IPS-NIHi7 (cell line): ENCODE data around the gene LRRC75B.
"Not testable (repeated sequence)": the region's sequence is repeated elsewhere in the genome, so short reads cannot be mapped to it uniquely, and the experiment has no call there.

Experiments used
- DNase-seq: peaks from one replicate; pipeline ENCODE4 v3.0.0; 2012; ENCODE audit warnings: mixed read lengths; ENCODE audit errors: extremely low spot score

The LRRC75B gene, protein sequence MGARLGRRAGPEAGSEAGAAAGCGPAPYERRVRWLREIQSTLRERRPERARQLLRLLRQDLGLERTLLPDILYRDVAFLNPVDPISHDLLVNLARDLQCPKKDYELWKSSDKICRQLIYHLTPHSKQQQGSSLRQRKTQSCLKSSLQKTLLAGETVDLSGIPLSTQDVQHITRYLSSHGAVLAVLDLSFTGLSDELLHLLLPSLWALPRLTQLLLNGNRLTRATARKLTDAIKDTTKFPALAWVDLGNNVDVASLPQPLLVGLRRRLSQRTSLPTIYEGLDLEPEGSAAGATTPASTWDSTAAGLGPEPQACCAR

GRCh38 chr22:24592851-24593558, at the start of gene LRRC75B:
Gene LRRC75B, minus strand, starts transcription at chr22:24593073. Its CDS starts 34 bp downstream, at chr22:24593039.
- DNase-seq = peak; percentile 98

DNA sequence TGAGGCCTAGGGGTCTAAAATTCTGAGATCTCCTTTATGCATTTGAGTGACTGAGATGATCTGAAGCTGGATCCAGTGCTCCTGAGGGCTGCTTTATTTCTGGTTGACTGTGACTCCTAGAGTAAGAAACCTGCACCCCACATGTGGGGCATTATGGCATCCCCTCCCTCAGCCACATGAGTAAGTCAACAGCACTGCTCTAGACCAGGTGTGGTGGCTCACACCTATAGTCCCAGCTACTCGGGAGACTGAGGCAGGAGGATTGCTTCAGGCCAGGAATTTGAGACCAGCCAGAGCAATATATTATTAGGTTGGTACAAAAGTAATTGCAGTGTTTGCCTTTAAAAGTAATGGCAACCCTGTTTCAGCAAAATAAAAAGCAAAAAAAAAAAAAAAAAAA, 49.4 kb upstream of the LRRC75B start:
- not testable (repeated sequence) for DNase-seq

DNA sequence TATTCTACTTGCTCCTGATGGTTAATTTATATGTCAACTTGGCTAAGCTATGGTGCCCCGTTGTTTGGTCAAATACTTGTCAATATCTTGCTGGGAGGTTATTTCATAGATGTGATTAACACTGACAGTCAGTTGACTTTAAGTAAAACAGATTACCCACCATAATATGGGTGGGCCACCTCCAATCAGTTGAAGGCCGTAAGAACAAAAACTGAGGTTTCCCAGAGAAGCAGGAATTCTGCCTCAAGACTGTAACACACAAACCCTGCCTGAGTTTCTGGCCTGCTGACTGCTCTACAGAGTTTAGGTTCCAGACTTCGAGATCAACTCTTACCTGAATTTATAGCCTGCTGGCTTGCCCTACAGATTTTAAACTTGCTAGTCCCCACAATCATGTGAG, 43.6 kb upstream of the LRRC75B start:
- DNase-seq = not testable (repeated sequence)

DNA sequence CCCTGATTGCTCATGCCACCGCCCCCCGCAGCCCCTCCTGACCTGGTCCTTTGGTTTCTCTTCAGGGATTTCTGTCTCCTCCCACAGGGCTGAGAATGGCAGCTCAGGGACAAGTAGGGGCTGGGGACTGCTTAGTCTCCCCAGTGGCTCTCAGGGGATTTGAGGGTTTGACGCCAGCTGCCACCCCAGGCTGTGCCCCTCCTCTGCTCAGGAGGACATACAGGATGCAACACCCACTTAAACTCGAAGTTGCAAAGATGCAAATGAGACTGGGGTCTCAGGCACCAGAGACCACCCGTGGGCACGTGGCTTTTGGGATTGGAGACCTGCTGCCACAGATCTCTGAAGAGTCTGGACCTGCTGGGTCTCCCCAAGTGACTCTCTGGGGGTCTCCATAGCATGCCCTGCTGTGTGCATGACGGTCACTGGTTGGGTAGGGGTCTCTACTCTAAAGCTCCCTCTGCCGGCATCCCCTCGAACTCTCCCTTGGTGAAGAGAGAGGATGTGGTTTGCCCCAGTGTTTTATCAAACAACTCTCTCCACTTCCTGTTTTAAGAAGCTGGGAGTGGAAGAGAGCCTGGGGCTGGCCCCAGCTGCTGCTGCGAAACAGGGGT, 42.0 kb upstream of the LRRC75B start:
- not testable (repeated sequence) for DNase-seq

DNA sequence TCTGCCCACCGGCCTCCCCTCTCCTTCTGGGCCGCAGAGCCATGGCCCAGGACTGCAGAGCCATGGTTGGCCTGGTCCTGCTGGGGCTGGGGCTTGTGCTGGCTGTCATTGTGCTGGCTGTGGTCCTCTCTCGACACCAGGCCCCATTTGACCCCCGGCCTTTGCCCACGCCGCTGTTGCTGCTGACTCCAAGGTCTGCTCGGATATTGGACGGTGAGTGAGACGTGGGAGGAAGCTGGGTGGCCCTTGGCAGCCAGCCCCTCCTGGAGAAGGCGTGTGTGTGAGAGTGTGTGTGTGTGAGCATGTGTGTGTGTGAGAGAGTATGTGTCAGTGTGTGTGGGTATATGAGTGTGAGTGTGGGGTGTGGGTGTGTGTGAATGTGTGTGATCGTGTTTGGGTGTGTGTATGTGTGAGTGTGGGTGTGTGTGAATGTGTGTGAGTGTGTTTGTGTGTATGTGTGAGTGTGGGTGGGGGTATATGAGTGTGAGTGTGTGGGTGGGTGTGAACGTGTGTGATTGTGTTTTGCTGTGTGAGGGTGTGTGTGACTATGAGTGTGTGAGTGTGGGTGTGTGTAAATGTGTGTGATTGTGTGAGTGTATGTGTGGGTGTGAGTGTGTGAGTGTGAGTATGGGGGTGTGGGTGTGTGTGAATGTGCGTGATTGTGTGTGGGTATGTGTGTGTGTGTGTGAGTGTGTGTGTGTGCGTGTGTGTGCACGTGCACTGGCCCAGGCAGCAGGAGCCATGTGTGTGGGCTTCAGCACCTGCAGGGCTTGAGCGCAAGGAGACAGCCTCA, 40.6 kb upstream of the LRRC75B start:
- not testable (repeated sequence) for DNase-seq

GRCh38 chr22:24632642-24633041, 39.8 kb upstream of the LRRC75B start:
- DNase-seq = not testable (repeated sequence)

DNA sequence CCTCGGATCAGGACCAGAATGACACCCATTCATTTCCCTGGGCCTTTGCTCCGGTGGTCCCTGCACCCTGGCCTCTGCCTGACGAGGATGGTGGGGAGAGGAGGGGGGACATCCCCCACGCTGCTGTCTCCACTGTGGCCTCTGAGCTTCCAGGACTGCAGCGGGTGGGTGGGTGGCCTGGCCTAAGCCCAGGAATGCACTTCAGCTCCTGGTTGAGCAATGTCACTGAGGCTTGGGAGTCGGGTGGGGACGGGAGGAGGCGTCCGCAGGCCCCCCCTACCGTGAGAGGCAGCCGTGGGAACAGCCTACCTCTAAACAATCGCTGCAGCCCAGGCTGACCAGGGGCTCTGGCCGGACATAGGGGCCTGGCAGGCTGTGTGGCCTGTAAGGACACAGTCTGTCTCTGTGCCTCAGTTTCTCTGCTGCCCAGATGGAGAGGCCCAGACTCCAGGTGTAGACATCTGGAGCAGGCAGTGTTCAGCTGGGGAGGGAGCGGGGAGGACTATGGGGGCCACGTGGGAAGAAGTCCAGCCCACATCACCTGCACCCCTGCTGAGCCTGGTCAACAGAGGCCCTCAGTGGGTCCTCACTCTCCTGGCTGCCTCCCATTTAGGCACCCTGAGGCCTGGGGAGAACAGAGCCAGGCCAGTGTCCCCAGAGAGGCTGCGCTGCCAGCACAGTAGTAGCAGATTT, 38.7 kb upstream of the LRRC75B start:
- peak; percentile 2 for DNase-seq

DNA sequence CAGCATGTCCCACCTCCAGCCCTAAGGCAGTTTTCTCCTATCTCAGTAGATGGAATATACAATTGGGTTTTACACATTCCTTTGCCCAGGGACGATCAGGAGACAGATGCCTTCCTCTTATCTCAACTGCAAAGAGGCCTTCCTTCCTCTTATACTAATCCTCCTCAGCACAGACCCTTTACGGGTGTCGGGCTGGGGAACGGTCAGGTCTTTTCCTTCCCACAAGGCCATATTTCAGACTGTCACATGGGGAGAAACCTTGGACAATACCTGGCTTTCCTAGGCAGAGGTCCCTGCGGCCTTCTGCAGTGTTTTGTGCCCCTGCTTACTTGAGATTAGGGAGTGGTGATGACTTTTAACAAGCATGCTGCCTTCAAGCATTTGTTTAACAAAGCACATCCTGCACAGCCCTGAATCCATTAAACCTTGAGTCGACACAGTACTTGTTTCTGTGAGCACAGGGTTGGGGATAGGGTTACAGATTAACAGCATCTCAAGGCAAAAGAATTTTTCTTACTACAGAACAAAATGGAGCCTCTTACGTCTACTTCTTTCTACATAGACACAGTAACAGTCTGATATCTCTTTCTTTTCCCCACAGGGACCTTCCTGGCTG, 38.0 kb upstream of the LRRC75B start:
- DNase-seq = not testable (repeated sequence)

- DNase-seq = not testable (repeated sequence)
These were observed 36.2 kb upstream of the LRRC75B start for GRCh38 chr22:24629069-24629468.

DNA sequence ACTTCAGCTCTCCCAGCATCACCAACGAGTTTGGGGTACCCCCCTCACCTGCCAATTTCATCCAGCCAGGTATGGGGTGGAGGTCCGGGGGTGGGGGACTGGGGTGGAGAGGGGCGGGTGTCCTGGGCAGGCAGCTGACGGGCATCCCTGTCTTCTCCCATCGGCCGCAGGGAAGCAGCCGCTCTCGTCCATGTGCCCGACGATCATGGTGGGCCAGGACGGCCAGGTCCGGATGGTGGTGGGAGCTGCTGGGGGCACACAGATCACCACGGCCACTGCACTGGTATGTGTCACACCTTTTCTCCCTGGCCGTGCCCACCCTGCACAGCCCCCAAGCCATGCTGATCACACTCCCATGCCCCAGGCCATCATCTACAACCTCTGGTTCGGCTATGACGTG, 35.0 kb upstream of the LRRC75B start:
- DNase-seq = not testable (repeated sequence)

- not testable (repeated sequence) for DNase-seq
These were observed 29.7 kb upstream of the LRRC75B start for GRCh38 chr22:24622596-24622995.

DNA sequence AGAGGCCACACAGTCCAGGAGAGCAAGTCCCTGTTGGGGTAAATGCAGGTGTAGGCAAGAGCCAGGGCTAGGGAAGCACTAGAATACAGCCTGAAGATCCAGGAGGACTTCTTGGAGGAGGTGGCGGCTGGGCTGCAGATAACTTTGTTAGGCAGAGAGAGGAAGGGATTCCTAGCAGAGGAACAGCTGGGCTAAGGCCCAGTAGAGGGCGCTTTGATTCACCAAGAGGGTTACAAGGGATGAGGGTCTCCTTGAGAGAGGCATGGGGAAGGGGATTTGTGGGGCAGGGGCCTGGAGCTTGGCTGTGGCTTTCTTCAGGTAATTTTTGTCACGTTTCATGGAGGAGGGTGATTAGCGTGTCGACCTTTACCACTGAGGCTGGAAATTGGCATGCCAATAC, 28.4 kb upstream of the LRRC75B start:
- not testable (repeated sequence) for DNase-seq

- not testable (repeated sequence) for DNase-seq
These were observed 21.9 kb upstream of the LRRC75B start for GRCh38 chr22:24614794-24615193.

GRCh38 chr22:24609888-24610287, 17.0 kb upstream of the LRRC75B start:
- not testable (repeated sequence) for DNase-seq

DNA sequence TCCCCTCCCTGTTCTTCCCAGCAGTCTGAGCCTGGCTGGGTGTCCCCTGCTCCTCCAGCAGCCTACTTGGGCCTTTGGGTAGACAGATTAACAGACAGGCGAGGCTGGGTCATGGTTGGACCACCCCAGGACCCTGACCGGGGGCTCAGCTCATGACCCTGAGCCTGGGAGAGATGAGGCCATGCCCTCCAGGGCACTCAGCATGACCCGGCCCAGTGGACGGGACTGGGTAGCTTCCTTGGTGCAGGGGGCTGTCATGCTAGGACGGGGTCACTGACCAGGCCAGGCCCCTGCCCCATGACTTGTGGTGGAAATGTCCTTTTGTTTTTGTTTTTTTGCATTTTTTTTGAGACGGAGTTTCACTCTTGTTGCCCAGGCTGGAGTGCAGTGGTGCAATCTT, 15.5 kb upstream of the LRRC75B start:
- not testable (repeated sequence) for DNase-seq

DNA sequence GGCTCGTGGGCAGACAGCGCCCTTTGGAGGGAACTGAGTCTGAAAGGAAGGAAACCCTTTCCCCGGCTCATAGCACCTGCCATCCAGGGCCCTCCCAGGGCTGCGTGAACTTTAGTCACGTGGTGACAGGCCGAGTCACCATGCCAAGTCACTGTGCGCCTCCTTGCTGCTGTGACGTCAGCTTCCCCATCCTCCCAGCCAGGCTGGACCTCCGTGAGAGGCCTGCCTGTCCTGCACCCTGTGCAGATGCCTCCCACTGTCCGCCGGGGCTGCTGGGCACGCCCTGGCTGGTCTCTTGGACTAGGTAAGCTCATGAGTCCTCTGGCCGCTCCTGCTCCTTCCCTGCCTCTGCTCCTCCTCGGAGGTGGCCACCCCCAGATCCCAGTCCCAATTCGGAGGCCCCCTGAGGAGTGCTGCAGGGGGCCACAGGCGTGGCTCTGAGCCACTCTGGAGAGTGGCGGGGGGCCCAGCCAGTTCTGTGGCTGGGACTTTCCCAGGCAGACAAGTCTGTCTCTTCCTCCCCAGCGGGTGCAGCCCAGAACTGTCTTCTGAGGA, 14.6 kb upstream of the LRRC75B start:
- not testable (repeated sequence) for DNase-seq

GRCh38 chr22:24606340-24606739, 13.5 kb upstream of the LRRC75B start:
- not testable (repeated sequence) for DNase-seq

GRCh38 chr22:24603770-24604629, 11.1 kb upstream of the LRRC75B start:
- not testable (repeated sequence) for DNase-seq
